HG02938 (cell line): ENCODE measurements around the gene TMEM176A.

Source experiments
- ATAC-seq: cut with Tn5 transposase; IDR thresholded peaks from one replicate; pipeline ENCODE4 v1.9.1; 2021; ENCODE audit warnings: mild to moderate bottlenecking, moderate library complexity; ENCODE audit not compliant: unreplicated experiment

Gene TMEM176A

GRCh38 chr7:150846291-150847115 is 45.9 kb downstream of the TMEM176A start:
- no peak for ATAC-seq

- no peak for ATAC-seq
These were observed 47.0 kb downstream of the TMEM176A start for GRCh38 chr7:150847536-150847935.

GRCh38 chr7:150848111-150848510 is 47.5 kb downstream of the TMEM176A start:
- ATAC-seq = no peak

- no peak for ATAC-seq
These were observed 48.1 kb downstream of the TMEM176A start for GRCh38 chr7:150848561-150849115.

GRCh38 chr7:150849204-150849775 is 48.7 kb downstream of the TMEM176A start:
- ATAC-seq = no peak

- no peak for ATAC-seq
These were observed 49.7 kb downstream of the TMEM176A start for GRCh38 chr7:150850273-150850672.

- no peak for ATAC-seq
These were observed 51.2 kb downstream of the TMEM176A start for GRCh38 chr7:150851492-150852370.

- no peak for ATAC-seq
These were observed 51.9 kb downstream of the TMEM176A start, which contains the start of gene AOC1 for GRCh38 chr7:150852371-150852905. Gene AOC1 (plus strand): TSS chr7:150852517. CDS start chr7:150856471, 3,954 bp downstream.

GRCh38 chr7:150854066-150855000 is 53.8 kb downstream of the TMEM176A start:
- ATAC-seq = no peak
